SU-DHL-6 (cell line): ENCODE results near the gene MYLK2.

ENCODE experiments used
- H2AFZ ChIP-seq: fragments of 200-600 bp; sonication (generic); 2 replicates; pipeline ENCODE4 v1.6.1; 2014; ENCODE audit warnings: low read depth, mild to moderate bottlenecking, moderate library complexity, mixed read lengths, antibody characterized with exemption, low read length; ENCODE audit not compliant: severe bottlenecking
- H3F3A ChIP-seq: fragments of 200-600 bp; shearing (Covaris generic); 2 replicates; pipeline ENCODE4 v1.6.0; 2016; ENCODE audit warnings: antibody characterized with exemption, mild to moderate bottlenecking; ENCODE audit not compliant: insufficient read depth
- H3K27ac ChIP-seq: fragments of 200-600 bp; sonication (generic); 2 replicates; pipeline ENCODE4 v1.5.1; 2016; ENCODE audit warnings: low read depth, mild to moderate bottlenecking, low read length, moderate library complexity, mixed read lengths
- H3K27me3 ChIP-seq: fragments of 200-600 bp; sonication (generic), shearing (Covaris generic); 2 replicates; pipeline ENCODE4 v1.6.0; 2014; ENCODE audit warnings: mild to moderate bottlenecking, low read length
- H3K36me3 ChIP-seq: fragments of 200-600 bp; sonication (generic); 2 replicates; pipeline ENCODE4 v1.6.1; 2014; ENCODE audit warnings: mild to moderate bottlenecking, low read length, mixed read lengths
- H3K4me2 ChIP-seq: fragments of 300-600, 200-600 bp; shearing (Covaris generic), sonication (generic); 2 replicates; pipeline ENCODE4 v1.6.0; 2014; ENCODE audit warnings: low read length, low read depth, mild to moderate bottlenecking; ENCODE audit not compliant: poor library complexity, severe bottlenecking
- H3K4me3 ChIP-seq: fragments of 200-600 bp; sonication (generic); 2 replicates; pipeline ENCODE4 v1.5.1; 2014; ENCODE audit warnings: antibody characterized with exemption, low read length, mild to moderate bottlenecking, mixed read lengths; ENCODE audit not compliant: insufficient read depth, poor library complexity, severe bottlenecking
- H3K79me2 ChIP-seq: fragments of 200-600 bp; sonication (generic); 2 replicates; pipeline ENCODE4 v1.6.1; 2014; ENCODE audit warnings: mild to moderate bottlenecking, low read length, moderate library complexity; ENCODE audit not compliant: insufficient read depth
- H3K9ac ChIP-seq: fragments of 200-600 bp; sonication (generic); 2 replicates; pipeline ENCODE4 v1.7.0; 2014; ENCODE audit warnings: mild to moderate bottlenecking, low read length
- H3K9me2 ChIP-seq: fragments of 200-600 bp; sonication (generic); replicated peaks from 2 replicates; pipeline ENCODE4 v1.6.1; 2014; ENCODE audit warnings: low read length; ENCODE audit not compliant: insufficient read depth
- H3K9me3 ChIP-seq: fragments of 200-600 bp; sonication (generic); 2 replicates; pipeline ENCODE4 v1.6.1; 2014; ENCODE audit warnings: low read length, mixed read lengths; ENCODE audit not compliant: insufficient read depth
- H4K20me1 ChIP-seq: fragments of 200-600 bp; sonication (generic); 2 replicates; pipeline ENCODE4 v1.6.1; 2014; ENCODE audit warnings: low read depth, mild to moderate bottlenecking, antibody characterized with exemption, low read length, moderate library complexity, mixed read lengths
- CTCF ChIP-seq: fragments of 200-600 bp; sonication (generic); IDR thresholded peaks from one replicate; pipeline ENCODE4 v1.5.1; 2017; ENCODE audit warnings: antibody characterized with exemption, mild to moderate bottlenecking, low read length, moderate library complexity; ENCODE audit not compliant: insufficient read depth, poor library complexity, severe bottlenecking
- EZH2phosphoT487 ChIP-seq: fragments of 200-600 bp; sonication (generic), shearing (Covaris generic); conservative IDR thresholded peaks from 2 replicates; pipeline ENCODE4 v1.6.1; 2018; ENCODE audit warnings: mild to moderate bottlenecking, antibody characterized with exemption, low read length, moderate library complexity, mixed read lengths

The MYLK2 gene

GRCh38 chr20:31846793-31847138, 27.6 kb downstream of the MYLK2 start:
- Histone ChIP-seq H3K4me2 (no peak overlapping the region), H3K27ac (no peak overlapping the region), H2AFZ (no peak overlapping the region), H3K79me2 (no peaks in the 10 kb centered on the region), H3K9me3 (no peaks in the 10 kb centered on the region), H3K36me3 (no peaks in the 10 kb centered on the region), H3K9me2 (no peaks in the 10 kb centered on the region), H4K20me1 (no peaks in the 10 kb centered on the region), H3K27me3 (no peaks in the 10 kb centered on the region), H3K4me3 (no peak overlapping the region), H3K9ac (no peak overlapping the region), H3F3A (no peaks in the 10 kb centered on the region)
- TF ChIP-seq EZH2phosphoT487 (no peak), CTCF (no peak)

DNA sequence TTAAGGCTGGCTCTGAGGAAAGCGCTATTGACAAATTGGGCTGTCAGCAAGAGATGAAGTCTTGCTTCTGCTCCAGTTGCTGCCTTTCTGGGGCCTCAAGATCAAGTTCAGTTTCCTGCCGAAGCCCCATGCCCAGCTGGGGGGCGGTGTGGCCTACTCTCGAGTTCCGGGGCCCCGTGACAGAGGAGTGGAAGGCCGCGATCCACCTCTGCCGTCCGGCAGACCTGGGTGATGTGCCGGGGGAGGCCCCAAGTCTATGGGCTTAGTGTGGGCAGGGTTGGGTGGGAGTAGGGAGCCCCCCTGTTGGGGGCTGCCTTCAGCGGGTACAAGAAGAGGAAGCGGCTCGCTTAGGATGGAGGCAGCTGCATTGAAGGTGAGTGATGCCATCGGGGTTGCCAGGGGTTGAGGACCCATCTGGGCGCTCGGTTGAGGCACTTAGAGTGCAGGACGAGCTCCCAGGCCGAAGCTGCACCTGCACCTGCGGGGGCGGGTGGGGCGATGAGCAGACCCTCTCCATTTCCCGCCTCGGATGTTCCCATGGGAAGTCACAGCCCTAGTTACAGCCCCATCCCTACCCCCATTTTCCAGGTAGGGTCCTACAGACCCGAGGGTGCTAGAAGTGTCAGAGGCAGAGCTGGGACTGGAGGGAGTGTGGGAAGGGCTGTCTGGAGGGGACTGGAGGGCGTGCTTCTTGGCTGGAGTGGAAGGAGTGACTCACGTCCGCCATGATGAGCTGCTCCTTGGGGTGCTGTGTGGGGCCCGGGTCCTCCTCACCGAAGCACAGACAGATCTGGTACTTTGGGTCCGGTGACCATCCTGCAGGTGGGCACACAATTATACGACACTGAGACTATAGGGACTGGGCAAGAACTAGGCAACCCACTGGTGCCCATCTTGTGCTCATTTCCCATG, 29.2 kb downstream of the MYLK2 start:
- H4K20me1 ChIP-seq, result no peaks in the 10 kb centered on the region
- H3K4me2 ChIP-seq, result no peak overlapping the region
- no peak overlapping the region for H3K9ac ChIP-seq
- H3K4me3 ChIP-seq, result no peak overlapping the region
- H3K36me3 ChIP-seq, result no peaks in the 10 kb centered on the region
- H2AFZ ChIP-seq, result no peak overlapping the region
- H3K79me2 ChIP-seq, result no peaks in the 10 kb centered on the region
- H3K27ac ChIP-seq, result no peak overlapping the region
- H3F3A ChIP-seq, result no peaks in the 10 kb centered on the region
- TF ChIP-seq CTCF, result no peak
- no peak for TF ChIP-seq EZH2phosphoT487
- H3K9me3 ChIP-seq, result no peaks in the 10 kb centered on the region
- H3K27me3 ChIP-seq, result no peaks in the 10 kb centered on the region
- H3K9me2 ChIP-seq, result no peaks in the 10 kb centered on the region

- no peaks in the 10 kb centered on the region for H3F3A ChIP-seq
- H3K27me3 ChIP-seq, result no peaks in the 10 kb centered on the region
- no peaks in the 10 kb centered on the region for H3K9me3 ChIP-seq
- TF ChIP-seq CTCF, result no peak
- no peak for TF ChIP-seq EZH2phosphoT487
- no peak overlapping the region for H2AFZ ChIP-seq
- H3K9me2 ChIP-seq, result no peaks in the 10 kb centered on the region
- H3K4me3 ChIP-seq, result no peak overlapping the region
- no peaks in the 10 kb centered on the region for H3K79me2 ChIP-seq
- no peak overlapping the region for H3K9ac ChIP-seq
- no peaks in the 10 kb centered on the region for H3K36me3 ChIP-seq
- no peak overlapping the region for H3K4me2 ChIP-seq
- H3K27ac ChIP-seq, result no peak overlapping the region
- H4K20me1 ChIP-seq, result no peaks in the 10 kb centered on the region
Observed at GRCh38 chr20:31849306-31849930, 30.3 kb downstream of the MYLK2 start.
